ENCODE data around the gene RPUSD3.

The RPUSD3 gene

DNA sequence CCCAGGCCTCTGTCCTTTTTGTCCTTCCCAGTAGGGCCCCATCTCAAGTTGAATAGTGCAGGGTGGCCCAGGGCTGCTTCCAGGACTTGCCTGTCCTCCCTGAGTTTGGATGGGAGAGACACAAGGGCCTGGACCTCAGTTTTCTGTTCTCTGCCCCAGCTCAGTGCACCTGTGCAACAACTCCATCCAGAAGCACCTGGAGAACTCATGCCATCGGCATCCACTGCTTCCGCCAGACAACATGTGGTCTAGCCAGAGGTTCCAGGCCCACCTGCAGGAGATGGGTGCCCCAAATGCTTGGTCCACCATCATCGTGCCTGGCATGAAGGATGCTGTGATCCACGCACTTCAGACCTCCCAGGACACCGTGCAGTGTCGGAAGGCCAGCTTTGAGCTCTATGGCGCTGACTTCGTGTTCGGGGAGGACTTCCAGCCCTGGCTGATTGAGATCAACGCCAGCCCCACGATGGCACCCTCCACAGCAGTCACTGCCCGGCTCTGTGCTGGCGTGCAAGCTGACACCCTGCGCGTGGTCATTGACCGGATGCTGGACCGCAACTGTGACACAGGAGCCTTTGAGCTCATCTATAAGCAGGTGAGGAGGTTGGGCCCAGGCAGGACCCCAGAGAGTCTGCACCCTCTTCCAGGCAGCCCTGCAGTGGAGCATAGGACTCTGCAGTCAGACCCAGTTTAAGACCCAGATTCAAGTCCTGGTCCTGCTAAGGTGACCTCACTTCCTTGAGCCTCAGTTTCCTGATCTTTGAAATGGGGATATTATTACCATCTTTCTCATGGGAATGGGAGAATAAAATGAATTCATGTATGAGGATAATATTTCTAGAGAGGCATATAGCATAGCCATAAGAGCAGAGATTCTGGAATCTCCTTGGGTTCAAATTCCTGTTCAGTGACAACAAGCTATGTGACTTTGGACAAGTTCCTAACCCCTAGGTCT lies 14.7 kb downstream of the RPUSD3 start:
- no peak for DNase-seq

GRCh38 chr3:9826815-9827573 lies 16.8 kb downstream of the RPUSD3 start:
- DNase-seq = peak; percentile 62

- DNase-seq = no peak
These were observed 18.3 kb downstream of the RPUSD3 start for GRCh38 chr3:9825451-9826040.

DNA sequence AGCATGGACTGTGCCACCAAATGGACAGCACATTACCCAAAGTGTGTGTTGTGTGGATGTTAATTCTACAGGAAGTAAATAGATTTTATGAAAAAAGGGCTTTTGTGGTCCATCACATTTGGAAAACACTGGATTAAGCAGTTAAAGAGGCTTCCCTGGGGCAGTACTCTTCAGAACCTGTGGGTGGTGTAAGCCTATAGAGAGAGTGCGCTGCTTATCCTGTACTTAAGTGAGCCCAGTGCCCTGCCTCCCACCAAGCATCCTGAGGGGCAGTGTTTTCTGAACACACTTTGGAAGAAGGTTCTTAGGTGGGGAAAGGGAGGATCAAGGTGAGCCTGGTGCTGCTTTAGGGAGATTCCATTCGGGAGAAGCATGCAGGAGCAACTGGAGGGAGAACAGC lies 22.9 kb downstream of the RPUSD3 start:
- DNase-seq = peak; percentile 27

GRCh38 chr3:9820543-9820942 lies 23.3 kb downstream of the RPUSD3 start:
- DNase-seq = no peak

DNA sequence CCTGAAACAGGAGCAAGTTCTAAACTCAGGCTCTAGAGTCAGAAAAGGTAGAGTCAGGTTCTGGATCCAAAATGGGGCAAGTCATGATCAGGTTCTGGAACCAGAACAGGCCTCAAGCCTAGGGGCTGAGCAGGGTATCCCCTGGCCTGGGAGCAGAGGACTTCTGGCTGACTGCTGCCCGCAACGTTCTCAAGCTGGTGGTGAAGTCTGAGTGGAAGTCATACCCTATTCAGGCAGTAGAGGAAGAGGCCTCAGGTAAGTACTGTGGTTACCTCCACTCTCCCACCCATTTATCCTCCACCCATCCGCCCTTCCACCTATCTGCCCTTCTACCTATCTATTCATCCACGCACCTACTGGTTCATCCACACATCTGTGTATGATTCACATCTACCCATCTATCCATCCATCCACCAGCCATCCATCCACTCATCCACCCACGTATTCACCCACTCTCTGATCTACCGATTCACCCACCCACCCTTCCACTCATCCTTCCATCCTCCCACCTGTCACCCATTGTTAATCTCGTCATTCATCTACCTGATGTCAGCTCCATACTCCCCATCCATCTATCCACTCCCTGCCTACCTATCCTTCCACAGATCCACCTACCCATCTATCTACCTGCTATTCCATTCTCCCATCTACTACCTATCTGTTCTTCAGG lies 25.0 kb downstream of the RPUSD3 start:
- DNase-seq = no peak

GRCh38 chr3:9817436-9817835 lies 26.4 kb downstream of the RPUSD3 start:
- no peak for DNase-seq

- no peak for DNase-seq
These were observed 27.8 kb downstream of the RPUSD3 start for GRCh38 chr3:9815986-9816385.

DNA sequence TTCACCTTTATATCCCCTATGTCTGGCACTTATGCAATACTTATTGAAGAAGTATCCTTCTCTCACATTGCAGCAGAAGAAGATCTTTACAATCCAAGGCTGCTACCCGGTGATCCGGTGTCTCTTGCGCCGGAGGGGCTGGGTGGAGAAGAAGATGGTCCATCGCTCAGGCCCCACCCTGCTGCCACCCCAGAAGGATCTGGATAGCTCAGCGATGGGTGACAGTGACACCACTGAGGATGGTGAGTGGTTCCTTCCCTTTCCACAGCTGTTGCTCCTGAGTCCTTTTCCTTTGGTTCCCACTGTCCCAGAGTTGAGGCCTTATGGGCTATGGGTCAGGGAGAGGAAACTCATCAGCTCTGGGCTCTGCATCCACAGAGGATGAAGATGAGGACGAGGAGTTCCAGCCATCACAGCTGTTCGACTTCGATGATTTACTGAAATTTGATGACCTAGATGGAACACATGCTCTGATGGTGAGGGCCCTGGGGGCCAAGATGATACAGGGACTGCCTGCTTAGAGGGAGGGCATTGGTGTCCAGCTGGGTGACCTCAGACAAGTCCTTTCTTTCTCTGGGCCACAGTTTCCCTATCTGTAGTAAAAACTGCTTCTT lies 30.8 kb downstream of the RPUSD3 start:
- DNase-seq = no peak

GRCh38 chr3:9810846-9811245 lies 33.0 kb downstream of the RPUSD3 start:
- DNase-seq = no peak

DNA sequence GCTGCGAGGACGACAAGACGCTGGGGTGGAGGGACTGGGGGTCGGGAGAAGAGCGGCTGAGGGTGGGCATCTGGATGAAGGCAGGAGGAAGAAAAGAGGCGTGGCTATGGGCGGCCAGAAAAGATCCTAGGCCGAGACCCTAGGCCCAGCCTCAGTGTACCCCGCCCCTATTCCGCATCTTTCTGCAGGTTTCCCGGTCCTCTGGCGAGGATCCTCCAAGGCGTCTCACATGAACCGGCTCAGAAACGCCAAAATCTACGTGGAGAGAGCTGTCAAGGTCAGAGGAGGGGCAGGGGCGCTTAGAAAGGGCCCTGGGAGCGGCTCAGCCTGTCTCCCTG lies 33.4 kb downstream of the RPUSD3 start:
- DNase-seq = no peak

DNA sequence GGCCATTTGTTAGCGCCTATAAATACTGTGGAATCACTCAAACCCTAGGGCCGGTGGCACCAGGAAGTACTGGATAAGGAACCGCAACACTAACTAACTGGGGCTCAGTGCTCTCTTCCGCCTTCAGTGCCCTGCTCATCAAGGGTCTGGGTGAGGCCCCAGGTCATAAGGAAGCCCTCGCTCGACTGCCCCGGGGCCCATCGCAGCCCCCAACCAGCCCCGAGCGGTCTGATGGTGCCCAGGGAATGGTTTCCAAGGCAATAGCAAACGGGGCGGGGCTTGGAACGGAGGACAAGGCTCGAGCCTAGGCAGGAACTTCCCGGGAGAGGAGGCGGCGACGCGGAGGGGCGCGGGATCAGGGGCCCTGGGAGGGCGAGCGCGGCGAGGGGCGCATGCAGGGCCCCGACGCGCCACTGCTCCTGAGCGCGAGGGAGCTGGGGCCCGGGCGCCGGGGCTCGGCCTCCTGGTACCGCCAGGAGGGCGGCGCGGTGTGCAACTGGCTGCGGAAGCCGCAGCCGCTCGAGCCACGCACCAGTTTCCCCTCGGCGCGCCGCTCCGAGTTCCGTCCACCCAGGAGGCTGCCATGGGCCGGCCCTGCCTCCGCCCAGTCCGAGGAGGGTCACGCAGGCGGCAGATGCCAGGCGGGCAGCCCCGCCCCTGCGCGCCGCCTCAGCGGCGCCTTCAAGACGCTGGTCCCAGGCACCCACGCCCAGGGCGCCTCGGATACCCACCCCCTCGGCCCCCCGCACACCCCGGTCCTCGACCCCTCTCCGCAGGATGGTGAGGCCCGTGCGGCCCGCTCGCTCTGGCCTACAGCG lies 34.0 kb downstream of the RPUSD3 start, which contains the start of gene TTLL3:
Gene TTLL3, plus strand, starts transcription at position 648 of the 818 bp plus-strand sequence. CDS start 400 bp downstream, outside the sequence.
- peak; percentile 68 for DNase-seq

DNA sequence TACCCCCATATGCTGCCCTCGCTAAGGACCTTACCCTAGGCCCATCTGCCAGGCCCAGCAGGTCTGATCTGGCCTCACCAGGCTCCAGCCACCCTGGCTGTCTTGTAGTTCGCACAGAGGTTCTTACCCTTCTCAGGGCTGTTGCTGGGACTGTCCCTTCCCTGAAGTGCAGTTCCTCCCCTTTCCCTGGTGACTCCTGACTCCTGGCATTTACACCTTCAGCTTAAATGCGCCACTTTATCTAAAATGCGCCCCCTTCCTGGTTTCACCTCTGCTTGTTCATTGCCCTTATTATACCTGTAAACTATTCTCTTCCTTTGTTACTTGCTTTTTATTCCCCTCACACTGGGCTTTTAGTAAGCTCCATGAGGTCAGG lies 34.6 kb downstream of the RPUSD3 start:
- DNase-seq = peak; percentile 22

GRCh38 chr3:9808345-9809037 lies 35.3 kb downstream of the RPUSD3 start:
- peak; percentile 82 for DNase-seq

DNA sequence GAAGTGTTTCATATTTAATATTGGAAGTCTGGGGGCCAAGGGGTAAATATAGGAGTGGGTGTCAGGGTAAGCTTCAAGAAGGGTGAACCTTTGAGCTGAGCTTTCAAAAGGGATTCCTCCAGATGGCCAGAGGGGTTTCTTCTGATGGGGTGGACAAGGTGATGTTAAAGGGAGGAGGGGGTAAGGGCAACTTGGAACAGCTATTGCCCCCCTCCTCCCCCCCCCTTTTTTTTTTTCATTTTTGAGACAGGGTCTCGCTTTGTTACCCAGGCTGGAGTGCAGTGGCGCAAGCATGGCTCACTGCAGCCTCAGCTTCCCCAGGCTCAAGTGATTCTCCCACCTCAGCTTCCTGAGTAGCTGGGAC lies 35.8 kb downstream of the RPUSD3 start:
- DNase-seq = no peak

- DNase-seq = no peak
These were observed 36.9 kb downstream of the RPUSD3 start for GRCh38 chr3:9806688-9807589.

- no peak for DNase-seq
These were observed 37.7 kb downstream of the RPUSD3 start for GRCh38 chr3:9806137-9806536.

- DNase-seq = no peak
These were observed 38.8 kb downstream of the RPUSD3 start for GRCh38 chr3:9804996-9805395.

DNA sequence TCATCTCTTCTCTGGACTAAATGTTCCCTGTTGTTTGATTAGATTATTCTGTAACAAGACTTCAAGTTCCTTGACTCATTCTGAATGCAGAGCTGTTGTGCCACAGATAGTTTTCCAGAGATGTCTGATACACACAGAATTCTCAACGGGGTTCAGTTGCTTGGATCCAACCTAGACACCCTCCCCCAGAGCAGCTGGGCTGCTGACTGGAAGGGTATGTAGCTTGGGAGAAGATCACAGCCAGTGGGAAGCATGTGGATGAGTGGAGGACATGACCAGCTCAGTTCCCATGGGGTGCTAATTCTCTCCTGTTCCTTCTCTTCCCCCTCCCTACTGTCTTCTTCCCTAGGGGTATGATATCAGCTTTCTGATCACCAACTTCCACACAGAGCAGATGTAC lies 40.3 kb downstream of the RPUSD3 start:
- DNase-seq = no peak

- no peak for DNase-seq
These were observed 43.3 kb downstream of the RPUSD3 start for GRCh38 chr3:9800529-9800928.

Data from hematopoietic multipotent progenitor cell treated with erythropoietin and hydrocortisone succinate and interleukin-3 and kit ligand, for 8 days (in vitro differentiated cells).